ENCODE measurements around the gene DNM3. TPM values are rescaled to one million over a fixed set of nuclear protein-coding genes. Genes with fewer than 3 reads are reported as not detected.

Gene DNM3
- total and polyA plus RNA-seq, 9 of the 15 experiments (the other 6 are each of a cell fraction or from before 2014, with no cell fraction given) = 0.08 to 0.36 (median 0.22) TPM; not detected in 1

DNA sequence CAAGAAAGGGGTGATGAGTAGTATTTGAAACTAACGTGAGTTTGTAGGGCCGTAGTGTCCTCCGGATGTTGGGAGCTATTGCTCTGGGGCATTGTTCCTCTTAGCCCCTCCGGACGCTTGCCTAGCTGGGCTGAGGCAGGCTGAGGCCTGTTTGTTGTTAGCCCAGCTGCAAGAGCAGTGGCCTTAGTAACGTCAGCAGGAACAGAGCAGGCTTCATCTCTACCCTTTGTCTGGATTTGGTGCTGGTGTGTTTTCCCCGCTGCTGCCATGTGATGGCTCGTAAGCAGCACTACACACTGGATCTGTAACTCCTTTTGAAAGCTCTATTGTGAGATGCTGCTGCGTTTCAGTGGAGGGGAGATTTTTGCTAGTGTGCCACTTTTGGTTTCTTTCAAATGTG is 57.6 kb downstream of the DNM3 start:
- no peak overlapping the region for H3K27ac ChIP-seq (ENCODE audit: extremely low read depth, low read depth, low read length)
- ChIA-PET POLR2A (interaction anchor here (1.0 kb wide), 1 partner anchor 12 kb away, joined by 5 read pairs; no protein-coding TSS in a partner anchor), CTCF (ENCODE audit: low intra/inter-chr PET ratio) (no interaction called here)
- H3K4me3 ChIP-seq = no peak overlapping the region
- H2AFZ ChIP-seq (ENCODE audit: low read depth, low read length) = no peak overlapping the region
- no peaks in the 10 kb centered on the region for H4K20me1 ChIP-seq (replicated peaks; ENCODE audit: control insufficient read depth, insufficient read depth, low read length)
- under 1% methylated on average over 9 of the region's 9 CpGs for WGBS (ENCODE audit: insufficient coverage, low coverage, missing lambda C conversion rate)
- H3K4me2 ChIP-seq (ENCODE audit: insufficient read depth, low read length) = no peak overlapping the region
- TF ChIP-seq FOXP1 (CRISPR knock-in tag; IDR thresholded peaks at IDR 0.05) (no peak), SIX5 (IDR thresholded peaks at IDR 0.05; ENCODE audit: borderline replicate concordance in 1 of 2, insufficient read depth in 1 of 2, low read depth in 1 of 2, low read length in 2 of 2) (no peak), ETV5 (CRISPR knock-in tag; IDR thresholded peaks at IDR 0.05; ENCODE audit: low read depth) (no peak), RFX5 (IDR thresholded peaks at IDR 0.05; ENCODE audit: low read depth, low read length) (no peak), HDAC8 (tag; IDR thresholded peaks at IDR 0.05) (no peak), NR2F6 (CRISPR knock-in tag; IDR thresholded peaks at IDR 0.05) (no peak), ZNF146 (CRISPR knock-in tag; IDR thresholded peaks at IDR 0.05; ENCODE audit: unreplicated experiment) (no peak), DNMT1 (IDR thresholded peaks at IDR 0.05) (no peak), TAF9B (IDR thresholded peaks at IDR 0.05; ENCODE audit: partially characterized antibody) (no peak), ZNF224 (CRISPR knock-in tag; IDR thresholded peaks at IDR 0.05) (no peak)
- TF ChIP-seq, protein P1, sequence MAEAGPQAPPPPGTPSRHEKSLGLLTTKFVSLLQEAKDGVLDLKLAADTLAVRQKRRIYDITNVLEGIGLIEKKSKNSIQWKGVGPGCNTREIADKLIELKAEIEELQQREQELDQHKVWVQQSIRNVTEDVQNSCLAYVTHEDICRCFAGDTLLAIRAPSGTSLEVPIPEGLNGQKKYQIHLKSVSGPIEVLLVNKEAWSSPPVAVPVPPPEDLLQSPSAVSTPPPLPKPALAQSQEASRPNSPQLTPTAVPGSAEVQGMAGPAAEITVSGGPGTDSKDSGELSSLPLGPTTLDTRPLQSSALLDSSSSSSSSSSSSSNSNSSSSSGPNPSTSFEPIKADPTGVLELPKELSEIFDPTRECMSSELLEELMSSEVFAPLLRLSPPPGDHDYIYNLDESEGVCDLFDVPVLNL (CRISPR knock-in tag; IDR thresholded peaks at IDR 0.05; ENCODE audit: low read depth) = no peak
- TF ChIP-seq, protein P2, sequence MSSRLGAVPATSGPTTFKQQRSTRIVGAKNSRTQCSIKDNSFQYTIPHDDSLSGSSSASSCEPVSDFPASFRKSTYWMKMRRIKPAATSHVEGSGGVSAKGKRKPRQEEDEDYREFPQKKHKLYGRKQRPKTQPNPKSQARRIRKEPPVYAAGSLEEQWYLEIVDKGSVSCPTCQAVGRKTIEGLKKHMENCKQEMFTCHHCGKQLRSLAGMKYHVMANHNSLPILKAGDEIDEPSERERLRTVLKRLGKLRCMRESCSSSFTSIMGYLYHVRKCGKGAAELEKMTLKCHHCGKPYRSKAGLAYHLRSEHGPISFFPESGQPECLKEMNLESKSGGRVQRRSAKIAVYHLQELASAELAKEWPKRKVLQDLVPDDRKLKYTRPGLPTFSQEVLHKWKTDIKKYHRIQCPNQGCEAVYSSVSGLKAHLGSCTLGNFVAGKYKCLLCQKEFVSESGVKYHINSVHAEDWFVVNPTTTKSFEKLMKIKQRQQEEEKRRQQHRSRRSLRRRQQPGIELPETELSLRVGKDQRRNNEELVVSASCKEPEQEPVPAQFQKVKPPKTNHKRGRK (tag; IDR thresholded peaks at IDR 0.05) = no peak
- no peaks in the 10 kb centered on the region for H3K36me3 ChIP-seq (ENCODE audit: control insufficient read depth, insufficient read depth, low read length)
- intact Hi-C loops (cut with micrococcal nuclease) = no loop called here
- no peaks in the 10 kb centered on the region for H3K9me1 ChIP-seq (ENCODE audit: control insufficient read depth, insufficient read depth, low read length)
- ATAC-seq = no peak
- H3K27me3 ChIP-seq (ENCODE audit: control insufficient read depth in 2 of 2, insufficient read depth in 2 of 2, low read length in 2 of 2) = peaks cover 3 to 9% of the 10 kb centered on the region in 2 experiments; a peak in 3 of 5 replicates
- FAIRE-seq = no peak
- H3K9ac ChIP-seq (ENCODE audit: insufficient read depth in 1 of 2, low read depth in 2 of 2, low read length in 2 of 2) = no peak overlapping the region
- H3K79me2 ChIP-seq (ENCODE audit: control insufficient read depth, insufficient read depth, low read length) = no peaks in the 10 kb centered on the region
- no peaks in the 10 kb centered on the region for H3K4me1 ChIP-seq (replicated peaks in 1 of 2; ENCODE audit: control insufficient read depth in 2 of 2, insufficient read depth in 2 of 2, low read length in 2 of 2)
- in situ Hi-C loops (cut with MboI) = no loop called here
- DNase-seq (ENCODE audit: extremely low read depth in 1 of 4, low spot score in 3 of 4) = no peak
- no TSS peak for BruUV-seq (replicated peaks)
- no peaks in the 10 kb centered on the region for H3K9me3 ChIP-seq (replicated peaks; ENCODE audit: control insufficient read depth, insufficient read depth, low read depth, low read length)
